NCI-H1417 (cell line): Measurements from ENCODE around the gene MYZAP.

Source experiments
- DNase-seq, 3 experiments: peaks; one replicate each; lab custom pipeline; 2025; lab: John Stamatoyannopoulos, UW

Gene MYZAP

GRCh38 chr15:57591822-57592367 is at the start of gene MYZAP:
MYZAP (plus strand) TSS chr15:57591904; CDS start chr15:57592035, 131 bp downstream.
- peak in 2 of 3 experiments; percentile 44 to 50 for DNase-seq

GRCh38 chr15:57542505-57542817 is 49.2 kb upstream of the MYZAP start:
- no peak for DNase-seq

- DNase-seq, result no peak
These were observed 46.7 kb upstream of the MYZAP start for GRCh38 chr15:57544848-57545480.

- no peak for DNase-seq
These were observed 45.7 kb upstream of the MYZAP start for GRCh38 chr15:57545995-57546394.

GRCh38 chr15:57547243-57547755 is 44.4 kb upstream of the MYZAP start:
- no peak for DNase-seq

GRCh38 chr15:57548351-57548750 is 43.4 kb upstream of the MYZAP start:
- DNase-seq, result no peak

GRCh38 chr15:57548835-57549234 is 42.9 kb upstream of the MYZAP start:
- DNase-seq, result no peak

GRCh38 chr15:57549935-57550334 is 41.8 kb upstream of the MYZAP start:
- no peak for DNase-seq

GRCh38 chr15:57550640-57551039 is 41.1 kb upstream of the MYZAP start:
- no peak for DNase-seq

GRCh38 chr15:57551715-57552677 is 39.7 kb upstream of the MYZAP start:
- DNase-seq, result no peak

GRCh38 chr15:57552678-57553334 is 38.9 kb upstream of the MYZAP start:
- DNase-seq, result no peak

GRCh38 chr15:57553526-57553925 is 38.2 kb upstream of the MYZAP start:
- no peak for DNase-seq

- peak; percentile 23 to 73 (median 39) for DNase-seq
These were observed 37.5 kb upstream of the MYZAP start for GRCh38 chr15:57554063-57554811.

GRCh38 chr15:57554812-57555179 is 36.9 kb upstream of the MYZAP start:
- DNase-seq, result no peak

GRCh38 chr15:57555270-57555669 is 36.4 kb upstream of the MYZAP start:
- DNase-seq, result no peak

- no peak for DNase-seq
These were observed 35.7 kb upstream of the MYZAP start for GRCh38 chr15:57556040-57556439.

- DNase-seq, result no peak
These were observed 34.4 kb upstream of the MYZAP start for GRCh38 chr15:57557267-57557666.

GRCh38 chr15:57557810-57558209 is 33.9 kb upstream of the MYZAP start:
- no peak for DNase-seq

GRCh38 chr15:57559875-57560274 is 31.8 kb upstream of the MYZAP start:
- peak; percentile 38 to 75 (median 52) for DNase-seq

GRCh38 chr15:57561041-57561711 is 30.5 kb upstream of the MYZAP start:
- peak; percentile 32 to 87 (median 59) for DNase-seq

- no peak for DNase-seq
These were observed 29.4 kb upstream of the MYZAP start for GRCh38 chr15:57562196-57562769.
